22Rv1 (cell line): ENCODE measurements around the gene ISG20L2.
A peak's percentile ranks its signal among the peaks of the same experiment; 100 is the strongest.

Experiments
- H3K27ac ChIP-seq: fragments of 450-650 bp; 2 replicates; pipeline ENCODE4 v1.5.1; 2017
- ZFX ChIP-seq: fragments of 450-650 bp; IDR thresholded peaks from 2 replicates; pipeline ENCODE4 v1.6.1; 2017; ENCODE audit warnings: antibody characterized with exemption, borderline replicate concordance
- TF ChIP-seq, protein P1 (sequence below): fragments of 450-650 bp; IDR thresholded peaks from 2 replicates; pipeline ENCODE4 v1.5.1; 2017; ENCODE audit warnings: mild to moderate bottlenecking

Gene ISG20L2

DNA sequence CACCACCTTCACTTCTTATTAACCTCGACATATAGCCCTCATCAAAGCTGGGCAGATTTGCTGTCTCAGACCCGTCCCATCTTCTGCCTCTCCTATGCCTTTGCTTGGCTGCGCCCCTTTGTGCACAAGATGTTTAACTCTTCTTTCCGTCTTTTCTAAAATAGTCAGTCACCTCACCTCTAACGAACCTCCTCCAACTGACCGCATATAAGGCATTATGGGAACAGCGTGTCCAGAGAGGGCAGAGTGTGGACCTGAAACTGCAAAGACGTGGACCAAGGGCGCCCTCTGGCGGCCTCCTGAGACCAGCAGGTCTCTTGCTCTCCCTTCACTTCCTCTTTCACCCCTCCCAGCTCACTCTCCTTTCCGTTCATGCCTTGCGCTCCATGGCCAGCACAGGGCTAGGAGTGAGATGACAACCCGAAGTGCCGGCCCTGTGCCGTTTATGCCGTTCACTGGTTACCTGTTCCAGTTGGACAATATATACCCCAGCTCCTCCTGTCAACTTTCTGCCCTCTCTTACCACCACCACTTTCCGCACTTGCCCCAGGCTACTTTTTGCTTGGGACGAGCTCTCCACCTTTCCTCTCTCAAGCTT is 2.8 kb downstream of the ISG20L2 start:
- no peak for TF ChIP-seq ZFX
- TF ChIP-seq, protein P1, sequence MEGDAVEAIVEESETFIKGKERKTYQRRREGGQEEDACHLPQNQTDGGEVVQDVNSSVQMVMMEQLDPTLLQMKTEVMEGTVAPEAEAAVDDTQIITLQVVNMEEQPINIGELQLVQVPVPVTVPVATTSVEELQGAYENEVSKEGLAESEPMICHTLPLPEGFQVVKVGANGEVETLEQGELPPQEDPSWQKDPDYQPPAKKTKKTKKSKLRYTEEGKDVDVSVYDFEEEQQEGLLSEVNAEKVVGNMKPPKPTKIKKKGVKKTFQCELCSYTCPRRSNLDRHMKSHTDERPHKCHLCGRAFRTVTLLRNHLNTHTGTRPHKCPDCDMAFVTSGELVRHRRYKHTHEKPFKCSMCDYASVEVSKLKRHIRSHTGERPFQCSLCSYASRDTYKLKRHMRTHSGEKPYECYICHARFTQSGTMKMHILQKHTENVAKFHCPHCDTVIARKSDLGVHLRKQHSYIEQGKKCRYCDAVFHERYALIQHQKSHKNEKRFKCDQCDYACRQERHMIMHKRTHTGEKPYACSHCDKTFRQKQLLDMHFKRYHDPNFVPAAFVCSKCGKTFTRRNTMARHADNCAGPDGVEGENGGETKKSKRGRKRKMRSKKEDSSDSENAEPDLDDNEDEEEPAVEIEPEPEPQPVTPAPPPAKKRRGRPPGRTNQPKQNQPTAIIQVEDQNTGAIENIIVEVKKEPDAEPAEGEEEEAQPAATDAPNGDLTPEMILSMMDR = peak; percentile 98
- H3K27ac ChIP-seq = peak overlapping the region; percentile 92

DNA sequence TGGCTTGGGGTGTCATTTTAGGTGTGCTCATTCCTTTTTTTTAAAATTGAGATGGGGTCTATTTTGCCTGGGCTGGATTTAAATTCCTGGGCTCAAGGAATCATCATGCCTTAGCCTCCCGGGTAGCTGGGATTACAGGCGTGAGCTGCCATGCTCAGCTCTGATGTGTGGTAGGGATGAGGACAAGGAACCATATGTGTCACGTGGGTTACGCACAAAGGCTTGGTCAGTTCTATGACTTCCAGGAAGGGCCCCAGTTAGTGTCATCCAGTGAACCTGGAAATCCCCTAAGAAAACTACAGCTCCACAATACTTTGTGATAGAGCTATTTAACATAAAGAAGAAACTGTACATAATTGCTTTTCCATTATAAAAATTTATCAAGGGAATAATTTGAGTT is 7.0 kb downstream of the ISG20L2 start:
- TF ChIP-seq, protein P1 = no peak

DNA sequence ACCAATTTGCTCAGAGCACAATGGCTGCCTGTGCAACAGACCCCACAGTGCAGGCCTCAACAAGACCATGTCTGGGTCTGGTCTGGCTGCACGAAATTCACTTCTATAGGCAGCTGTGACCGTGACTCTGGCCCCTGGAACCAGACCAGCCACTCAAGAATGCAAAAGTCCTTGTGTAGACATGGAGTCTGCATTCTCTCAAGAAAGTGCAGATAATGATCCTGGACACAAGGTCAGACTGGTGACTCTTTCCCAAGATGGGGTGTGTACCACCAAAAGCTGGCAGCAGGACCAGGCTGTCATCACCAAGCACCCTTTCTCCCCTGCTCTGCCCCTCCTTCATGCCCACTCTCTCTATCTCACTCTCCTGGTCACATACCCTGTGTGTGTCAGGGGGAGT is 7.4 kb downstream of the ISG20L2 start:
- no peak for TF ChIP-seq ZFX
- TF ChIP-seq, protein P1 = no peak
- no peak overlapping the region for H3K27ac ChIP-seq

More for the DNA sequence above, 7.0 kb downstream of the ISG20L2 start:
- no peak overlapping the region; the same call in 1 of the 2 replicates for H3K27ac ChIP-seq

DNA sequence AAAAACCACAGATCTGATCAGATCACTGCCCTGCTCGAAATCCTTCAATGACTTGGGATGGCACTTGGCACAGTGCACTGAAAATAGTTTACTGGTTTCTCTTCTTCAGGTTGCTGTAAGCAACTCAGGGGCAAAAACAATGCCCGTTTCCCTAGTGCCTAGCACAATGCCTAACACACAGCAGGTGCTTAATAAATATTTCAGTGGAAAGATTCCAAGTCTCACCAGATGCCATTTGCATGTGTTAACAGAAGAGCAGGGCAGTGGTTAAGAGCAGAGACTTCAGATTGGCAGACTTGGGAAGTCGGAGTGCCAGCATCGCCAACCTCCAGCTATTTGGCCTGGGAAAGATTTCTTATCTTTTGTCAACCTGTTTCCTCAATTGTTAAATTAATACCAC is 11.2 kb downstream of the ISG20L2 start:
- peak overlapping the region; percentile 31 for H3K27ac ChIP-seq
- no peak for TF ChIP-seq ZFX
- TF ChIP-seq, protein P1 = no peak

- no peak overlapping the region for H3K27ac ChIP-seq
- TF ChIP-seq ZFX = no peak
- TF ChIP-seq, protein P1 = no peak
These were observed 13.7 kb downstream of the ISG20L2 start for GRCh38 chr1:156714830-156715229.

DNA sequence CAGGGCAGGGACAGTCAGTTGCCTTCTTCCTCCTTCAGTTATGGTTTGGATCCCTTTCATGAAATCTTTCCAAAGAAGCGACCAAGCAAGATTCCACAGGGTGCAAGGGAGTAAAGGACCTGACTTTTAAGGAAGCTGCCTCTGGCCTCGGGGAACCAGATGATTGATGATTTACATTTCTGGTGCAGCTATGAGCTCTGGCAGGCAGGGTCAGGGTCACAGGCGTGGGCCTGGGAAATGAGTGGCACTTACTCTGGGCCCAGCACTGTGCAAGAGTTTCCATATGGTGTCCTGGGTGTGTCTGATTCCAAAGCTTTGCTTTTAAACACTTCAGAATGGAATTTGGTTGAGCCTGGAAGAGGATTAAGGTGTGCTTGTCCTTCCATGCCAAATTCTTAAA is 15.9 kb downstream of the ISG20L2 start:
- no peak overlapping the region for H3K27ac ChIP-seq
- TF ChIP-seq, protein P1 = no peak
- no peak for TF ChIP-seq ZFX

- no peak overlapping the region for H3K27ac ChIP-seq
- TF ChIP-seq ZFX = no peak
- TF ChIP-seq, protein P1 = no peak
These were observed 17.4 kb downstream of the ISG20L2 start for GRCh38 chr1:156711011-156711817.
